HEK293T (cell line): ENCODE data around the gene MTA1.

ENCODE experiments used
- ELF4 ChIP-seq: fragments of 450-650 bp; IDR thresholded peaks from 2 replicates; pipeline ENCODE4 v1.6.1; 2017; ENCODE audit warnings: antibody characterized with exemption
- LEF1 ChIP-seq: fragments of 450-650 bp; IDR thresholded peaks from 2 replicates; pipeline ENCODE4 v1.6.1; 2017; ENCODE audit warnings: mild to moderate bottlenecking, borderline replicate concordance
- SUZ12 ChIP-seq: fragments of 450-650 bp; IDR thresholded peaks from 2 replicates; pipeline ENCODE4 v1.6.1; 2016; ENCODE audit warnings: mild to moderate bottlenecking
- ZNF384 ChIP-seq: fragments of 450-650 bp; IDR thresholded peaks from 2 replicates; pipeline ENCODE4 v1.6.1; 2016

DNA sequence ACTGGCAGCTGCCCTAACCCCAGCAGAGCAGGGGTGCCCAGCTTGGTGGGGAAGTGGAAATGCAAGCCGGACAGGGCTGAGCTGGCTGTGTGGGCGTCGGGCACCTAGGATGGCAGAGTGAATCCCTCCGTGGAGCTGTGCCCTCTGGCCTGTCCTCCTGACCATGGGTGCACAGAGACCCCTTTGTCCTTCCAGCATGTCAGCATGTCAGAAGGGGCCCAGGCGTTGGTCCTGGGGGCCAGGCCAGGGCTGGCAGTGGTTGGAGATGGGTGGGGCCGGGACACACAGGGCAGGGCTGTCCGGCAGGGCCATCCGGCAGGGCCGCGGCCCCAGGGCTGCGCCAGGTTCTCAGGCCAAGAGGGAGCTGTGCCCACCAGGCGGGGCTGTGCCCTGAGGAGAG lies 30.1 kb upstream of the MTA1 start:
- no peak for TF ChIP-seq SUZ12
- no peak for TF ChIP-seq LEF1
- no peak for TF ChIP-seq ELF4
- TF ChIP-seq ZNF384: no peak
